Panc1 (cell line): ENCODE data around the gene DAD1. TPM values are rescaled to one million over a fixed set of nuclear protein-coding genes. Genes with fewer than 3 reads are reported as not detected.
"Not testable (repeated sequence)": the region's sequence is repeated elsewhere in the genome, so short reads cannot be mapped to it uniquely, and the experiment has no call there.

Source experiments
- ATAC-seq: fragments of 200-7000 bp; cut with Tn5 transposase; 2 replicates; pipeline ENCODE4 v1.9.1; 2020; ENCODE audit warnings: mild to moderate bottlenecking, moderate library complexity
- Bru-seq: library from RNA; stranded (reverse); fragments of 400-500 nt; gene quantifications from one replicate; lab custom pipeline; 2021; lab: Mats Ljungman, UMichigan
- BruChase-seq, 2 experiments: library from RNA; stranded (reverse); fragments of 400-500 nt; gene quantifications; one replicate each; lab custom pipeline; 2021; lab: Mats Ljungman, UMichigan
- BruUV-seq: library from RNA; stranded (reverse); fragments of 400-500 nt; replicated peaks from 2 replicates; lab custom pipeline; 2021; lab: Mats Ljungman, UMichigan
- CTCF ChIA-PET: fragments of 300-600 bp; sonication (Branson Sonifier 250); formaldehyde crosslinking; loops from one replicate; lab custom pipeline; 2022; ENCODE audit warnings: antibody characterized with exemption; lab: Charles Lee
- POLR2A ChIA-PET: fragments of 300-600 bp; sonication (Branson Sonifier 250); formaldehyde crosslinking; loops from one replicate; lab custom pipeline; 2022; ENCODE audit warnings: antibody characterized with exemption; lab: Charles Lee
- DNase-seq: peaks from one replicate; pipeline ENCODE4 v3.0.0-alpha.2; 2010; ENCODE audit warnings: low read depth, low spot score
- H3K27ac ChIP-seq: 2 replicates; pipeline ENCODE4 v1.5.1; 2011; ENCODE audit warnings: mild to moderate bottlenecking, low read length, inconsistent platforms
- H3K27me3 ChIP-seq: fragments of 200-500 bp; sonication (Bioruptor generic); 2 replicates; pipeline ENCODE4 v1.6.0; 2014; ENCODE audit warnings: low read length, inconsistent platforms; ENCODE audit not compliant: control insufficient read depth, insufficient read depth
- H3K36me3 ChIP-seq: fragments of 200-500 bp; sonication (Bioruptor generic); 2 replicates; pipeline ENCODE4 v1.5.1; 2014; ENCODE audit warnings: inconsistent platforms, mild to moderate bottlenecking, low read length, moderate library complexity; ENCODE audit not compliant: control insufficient read depth, insufficient read depth
- H3K4me1 ChIP-seq: 2 replicates; pipeline ENCODE4 v1.5.1; 2011; ENCODE audit warnings: inconsistent platforms, mild to moderate bottlenecking, low read length, moderate library complexity; ENCODE audit not compliant: control insufficient read depth, insufficient read depth
- H3K4me3 ChIP-seq, 2 experiments: 2 replicates each; pipeline ENCODE4 v1.5.1; 2011 to 2012; ENCODE audit warnings: low read depth in 2 of 2, low read length in 2 of 2, mild to moderate bottlenecking in 2 of 2, inconsistent platforms in 1 of 2, moderate library complexity in 1 of 2
- H3K9me3 ChIP-seq: fragments of 200-500 bp; sonication (Bioruptor generic); 2 replicates; pipeline ENCODE4 v1.5.1; 2014; ENCODE audit warnings: low read depth, mild to moderate bottlenecking, inconsistent platforms, low read length, moderate library complexity; ENCODE audit not compliant: control insufficient read depth, insufficient read depth
- POLR2AphosphoS5 ChIP-seq: IDR thresholded peaks from 2 replicates; pipeline ENCODE4 v1.6.1; 2012; ENCODE audit warnings: mild to moderate bottlenecking, low read depth, low read length, moderate library complexity
- SIN3A ChIP-seq: IDR thresholded peaks from 2 replicates; pipeline ENCODE4 v1.6.1; 2012; ENCODE audit warnings: low read depth, mild to moderate bottlenecking, low read length, moderate library complexity, borderline replicate concordance; ENCODE audit not compliant: insufficient read depth
- TCF7L2 ChIP-seq: IDR thresholded peaks from 2 replicates; pipeline ENCODE4 v1.6.1; 2011; ENCODE audit warnings: mild to moderate bottlenecking, low read depth, low read length, inconsistent platforms
- in situ Hi-C: cut with HindIII; loops from 2 replicates; pipeline ENCODE4 v1.10.0; 2016; ENCODE audit warnings: low sequenced_read_pairs, low pct_unique_long_range_greater_than_20kb
- intact Hi-C: fragments of 100-400 bp; cut with micrococcal nuclease; formaldehyde crosslinking; loops from one replicate; pipeline ENCODE4 v1.10.0; 2022; ENCODE audit not compliant: unreplicated experiment
- long read RNA-seq: library from polyadenylated mRNA; unstranded; transcript quantifications from one replicate; pipeline ENCODE4 v2.0.0, GENCODE V29; 2021; ENCODE audit not compliant: unreplicated experiment
- polyA plus RNA-seq: library from polyadenylated mRNA; unstranded; fragments of >200 nt; gene quantifications from one replicate; pipeline ENCODE4 v1.2.1, GENCODE V29; 2012; ENCODE audit warnings: missing spikeins; ENCODE audit not compliant: insufficient read length
- total RNA-seq: library from RNA; stranded (reverse); gene quantifications from one replicate; pipeline ENCODE4 v1.2.1, GENCODE V29; 2021; ENCODE audit not compliant: unreplicated experiment
- TF ChIP-seq, protein P1 (sequence below): fragments of 450-650 bp; IDR thresholded peaks from 2 replicates; pipeline ENCODE4 v1.5.1; 2017; ENCODE audit warnings: mild to moderate bottlenecking
- TF ChIP-seq, protein P2 (sequence below), 2 experiments: IDR thresholded peaks; 2 replicates each; pipeline ENCODE4 v1.6.1; 2011 to 2012; ENCODE audit warnings: low read depth in 2 of 2, control low read depth in 1 of 2, low read length in 1 of 2, mild to moderate bottlenecking in 1 of 2, moderate library complexity in 1 of 2; ENCODE audit not compliant: insufficient read depth in 1 of 2

The DAD1 gene
- total RNA-seq (163 TPM), Bru-seq, nascent RNA (percentile 75 among the genes with signal in this experiment), BruChase-seq, experiment 1, labeled RNA remaining after a 2-hour chase (percentile 72 among the genes with signal in this experiment), BruChase-seq, experiment 2, labeled RNA remaining after a 6-hour chase (percentile 74 among the genes with signal in this experiment)
- 169 TPM for polyA plus RNA-seq
- long read RNA-seq, transcript DAD1-201 (3 exons, 731 nt), result major isoform, 68 of 90 reads
- long read RNA-seq, partial matches to known transcripts, result 20 of 90 reads
- long read RNA-seq, other reads (novel, unspliced or antisense), result 2 of 90 reads

- CTCF ChIA-PET, result interaction anchor here (0.6 kb wide), 1 partner anchor 176 kb away, joined by 5 read pairs; no protein-coding TSS in a partner anchor
- Histone ChIP-seq H3K9me3 (no peaks in the 10 kb centered on the region), H3K4me3 (peak within 1 kb of the TSS; percentile 91 to 98), H3K27ac (peak within 1 kb of the TSS; percentile 96), H3K4me1 (peaks cover 4% of the 10 kb centered on the region), H3K36me3 (no peaks in the 10 kb centered on the region; the same call in 1 of the 2 replicates), H3K27me3 (no peaks in the 10 kb centered on the region; the same call in 1 of the 2 replicates)
- in situ Hi-C loops, result no loop called here
- intact Hi-C loops, result no loop called here
- no TSS peak for BruUV-seq
- peak; percentile 97 for DNase-seq
- peak; percentile 99 for ATAC-seq
- TF ChIP-seq, protein P1, sequence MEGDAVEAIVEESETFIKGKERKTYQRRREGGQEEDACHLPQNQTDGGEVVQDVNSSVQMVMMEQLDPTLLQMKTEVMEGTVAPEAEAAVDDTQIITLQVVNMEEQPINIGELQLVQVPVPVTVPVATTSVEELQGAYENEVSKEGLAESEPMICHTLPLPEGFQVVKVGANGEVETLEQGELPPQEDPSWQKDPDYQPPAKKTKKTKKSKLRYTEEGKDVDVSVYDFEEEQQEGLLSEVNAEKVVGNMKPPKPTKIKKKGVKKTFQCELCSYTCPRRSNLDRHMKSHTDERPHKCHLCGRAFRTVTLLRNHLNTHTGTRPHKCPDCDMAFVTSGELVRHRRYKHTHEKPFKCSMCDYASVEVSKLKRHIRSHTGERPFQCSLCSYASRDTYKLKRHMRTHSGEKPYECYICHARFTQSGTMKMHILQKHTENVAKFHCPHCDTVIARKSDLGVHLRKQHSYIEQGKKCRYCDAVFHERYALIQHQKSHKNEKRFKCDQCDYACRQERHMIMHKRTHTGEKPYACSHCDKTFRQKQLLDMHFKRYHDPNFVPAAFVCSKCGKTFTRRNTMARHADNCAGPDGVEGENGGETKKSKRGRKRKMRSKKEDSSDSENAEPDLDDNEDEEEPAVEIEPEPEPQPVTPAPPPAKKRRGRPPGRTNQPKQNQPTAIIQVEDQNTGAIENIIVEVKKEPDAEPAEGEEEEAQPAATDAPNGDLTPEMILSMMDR, result no peak; the same call in 1 of the 2 replicates
- TF ChIP-seq POLR2AphosphoS5 (peak; percentile 88), TCF7L2 (no peak), SIN3A (peak; percentile 80; the same call in 1 of the 2 replicates)
- TF ChIP-seq, protein P2, sequence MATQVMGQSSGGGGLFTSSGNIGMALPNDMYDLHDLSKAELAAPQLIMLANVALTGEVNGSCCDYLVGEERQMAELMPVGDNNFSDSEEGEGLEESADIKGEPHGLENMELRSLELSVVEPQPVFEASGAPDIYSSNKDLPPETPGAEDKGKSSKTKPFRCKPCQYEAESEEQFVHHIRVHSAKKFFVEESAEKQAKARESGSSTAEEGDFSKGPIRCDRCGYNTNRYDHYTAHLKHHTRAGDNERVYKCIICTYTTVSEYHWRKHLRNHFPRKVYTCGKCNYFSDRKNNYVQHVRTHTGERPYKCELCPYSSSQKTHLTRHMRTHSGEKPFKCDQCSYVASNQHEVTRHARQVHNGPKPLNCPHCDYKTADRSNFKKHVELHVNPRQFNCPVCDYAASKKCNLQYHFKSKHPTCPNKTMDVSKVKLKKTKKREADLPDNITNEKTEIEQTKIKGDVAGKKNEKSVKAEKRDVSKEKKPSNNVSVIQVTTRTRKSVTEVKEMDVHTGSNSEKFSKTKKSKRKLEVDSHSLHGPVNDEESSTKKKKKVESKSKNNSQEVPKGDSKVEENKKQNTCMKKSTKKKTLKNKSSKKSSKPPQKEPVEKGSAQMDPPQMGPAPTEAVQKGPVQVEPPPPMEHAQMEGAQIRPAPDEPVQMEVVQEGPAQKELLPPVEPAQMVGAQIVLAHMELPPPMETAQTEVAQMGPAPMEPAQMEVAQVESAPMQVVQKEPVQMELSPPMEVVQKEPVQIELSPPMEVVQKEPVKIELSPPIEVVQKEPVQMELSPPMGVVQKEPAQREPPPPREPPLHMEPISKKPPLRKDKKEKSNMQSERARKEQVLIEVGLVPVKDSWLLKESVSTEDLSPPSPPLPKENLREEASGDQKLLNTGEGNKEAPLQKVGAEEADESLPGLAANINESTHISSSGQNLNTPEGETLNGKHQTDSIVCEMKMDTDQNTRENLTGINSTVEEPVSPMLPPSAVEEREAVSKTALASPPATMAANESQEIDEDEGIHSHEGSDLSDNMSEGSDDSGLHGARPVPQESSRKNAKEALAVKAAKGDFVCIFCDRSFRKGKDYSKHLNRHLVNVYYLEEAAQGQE (IDR thresholded peaks at IDR 0.05; ENCODE audit: insufficient read depth in 1 of 2, low read depth in 2 of 2, low read length in 1 of 2), result no peak
- POLR2A ChIA-PET, result interaction anchor here (0.6 to 1.9 kb wide), 8 partner anchors 10 to 977 kb away, joined by 3 to 14 read pairs (median 5); partner anchors contain the start of genes ABHD4, OXA1L and REM2
Observed at GRCh38 chr14:22589096-22589839, at the start of gene DAD1. TSS of gene DAD1 (minus strand) at chr14:22589224. CDS start at chr14:22589157, 67 bp downstream.

- ATAC-seq, H3K4me3 ChIP-seq, BruUV-seq, H3K27ac ChIP-seq, DNase-seq, intact Hi-C loops, H3K9me3 ChIP-seq, H3K27me3 ChIP-seq, in situ Hi-C loops, POLR2A ChIA-PET, H3K36me3 ChIP-seq, H3K4me1 ChIP-seq, CTCF ChIA-PET: not testable (repeated sequence)
Observed at GRCh38 chr14:22635980-22636379, 47.0 kb upstream of the DAD1 start.
